Liver (tissue), 9 donors: ENCODE measurements around the gene SNCA. TPM values are rescaled to one million over a fixed set of nuclear protein-coding genes. Genes with fewer than 3 reads are reported as not detected.

Source experiments
- DNase-seq: peaks from one replicate; pipeline ENCODE4 v3.0.0-alpha.2; 2017; ENCODE audit warnings: low spot score
- H3K27ac ChIP-seq, 2 donors: one replicate each; pipeline ENCODE4 v1.7.0; 2013; ENCODE audit warnings: inconsistent platforms in 2 of 2, low read length in 2 of 2, control low read depth in 1 of 2, low read depth in 1 of 2, mild to moderate bottlenecking in 1 of 2
- H3K27me3 ChIP-seq, 4 donors: one replicate each; pipeline versions ENCODE4 v1.6.1 to v1.7.0; 2013; ENCODE audit warnings: low read length in 3 of 4, inconsistent platforms in 1 of 4, mild to moderate bottlenecking in 1 of 4, moderate library complexity in 1 of 4; ENCODE audit not compliant: control insufficient read depth in 4 of 4, insufficient read depth in 4 of 4
- H3K36me3 ChIP-seq, 4 donors: one replicate each; pipeline versions ENCODE4 v1.6.1 to v1.7.0; 2013; ENCODE audit warnings: low read length in 3 of 4, mild to moderate bottlenecking in 3 of 4, low read depth in 1 of 4, moderate library complexity in 1 of 4; ENCODE audit not compliant: control insufficient read depth in 4 of 4, insufficient read depth in 3 of 4
- H3K4me1 ChIP-seq, 4 donors: one replicate each; pipeline versions ENCODE4 v1.6.1 to v1.7.0; 2013; ENCODE audit warnings: low read length in 3 of 4, mild to moderate bottlenecking in 3 of 4, moderate library complexity in 1 of 4; ENCODE audit not compliant: control insufficient read depth in 4 of 4, insufficient read depth in 4 of 4
- H3K4me3 ChIP-seq, 3 donors: one replicate each; pipeline versions ENCODE4 v1.6.1 to v1.7.0; 2013; ENCODE audit warnings: low read length in 3 of 3, control low read depth in 1 of 3, low read depth in 1 of 3, mild to moderate bottlenecking in 1 of 3
- H3K9ac ChIP-seq, 2 donors: one replicate each; pipeline ENCODE4 v1.7.0; 2013; ENCODE audit warnings: low read length in 2 of 2, mild to moderate bottlenecking in 2 of 2, moderate library complexity in 2 of 2, control low read depth in 1 of 2, low read depth in 1 of 2
- H3K9me3 ChIP-seq, 4 donors: one replicate each; pipeline versions ENCODE4 v1.6.1 to v1.7.0; 2013; ENCODE audit warnings: low read length in 3 of 4; ENCODE audit not compliant: control insufficient read depth in 4 of 4
- ATF3 ChIP-seq: IDR thresholded peaks from 2 replicates; pipeline ENCODE4 v1.6.1; 2016; ENCODE audit warnings: antibody characterized with exemption
- CTCF ChIP-seq: fragments of 150-350 bp; IDR thresholded peaks from 2 replicates; pipeline ENCODE4 v1.5.1; 2017; ENCODE audit warnings: improper control_type of control experiment, low read depth, low read length; ENCODE audit not compliant: missing input control
- EGR1 ChIP-seq, 2 donors: IDR thresholded peaks; 2 replicates each; pipeline ENCODE4 v1.6.1; 2016 to 2018; ENCODE audit warnings: antibody characterized with exemption in 2 of 2, low read depth in 2 of 2
- FOXA1 ChIP-seq: IDR thresholded peaks from 2 replicates; pipeline ENCODE4 v1.6.1; 2016; ENCODE audit warnings: antibody characterized with exemption
- FOXA2 ChIP-seq: IDR thresholded peaks from 2 replicates; pipeline ENCODE4 v1.6.1; 2016; ENCODE audit warnings: antibody characterized with exemption
- HNF4A ChIP-seq, 2 donors: conservative IDR thresholded peaks; 2 replicates each; pipeline ENCODE4 v1.6.1; 2016; ENCODE audit warnings: antibody characterized with exemption in 2 of 2, mild to moderate bottlenecking in 2 of 2
- HNF4G ChIP-seq: IDR thresholded peaks from 2 replicates; pipeline ENCODE4 v1.6.1; 2016; ENCODE audit warnings: antibody characterized with exemption
- MAX ChIP-seq: IDR thresholded peaks from 2 replicates; pipeline ENCODE4 v1.6.1; 2016; ENCODE audit warnings: antibody characterized with exemption
- NR2F2 ChIP-seq: IDR thresholded peaks from 2 replicates; pipeline ENCODE4 v1.6.1; 2016; ENCODE audit warnings: antibody characterized with exemption
- RAD21 ChIP-seq, 2 donors: IDR thresholded peaks; 2 replicates each; pipeline ENCODE4 v1.6.1; 2016; ENCODE audit warnings: antibody characterized with exemption in 2 of 2, mild to moderate bottlenecking in 2 of 2
- REST ChIP-seq: IDR thresholded peaks from 2 replicates; pipeline ENCODE4 v1.6.1; 2016; ENCODE audit warnings: antibody characterized with exemption, mild to moderate bottlenecking
- RXRA ChIP-seq, 2 donors: IDR thresholded peaks; 2 replicates each; pipeline ENCODE4 v1.6.1; 2017 to 2018; ENCODE audit warnings: antibody characterized with exemption in 2 of 2, mild to moderate bottlenecking in 1 of 2
- SP1 ChIP-seq: IDR thresholded peaks from 2 replicates; pipeline ENCODE4 v1.6.1; 2018; ENCODE audit warnings: antibody characterized with exemption, mild to moderate bottlenecking
- TAF1 ChIP-seq: conservative IDR thresholded peaks from 2 replicates; pipeline ENCODE4 v1.6.1; 2016; ENCODE audit warnings: antibody characterized with exemption, mild to moderate bottlenecking
- YY1 ChIP-seq: IDR thresholded peaks from 2 replicates; pipeline ENCODE4 v1.6.1; 2016; ENCODE audit warnings: antibody characterized with exemption, mild to moderate bottlenecking
- ZBTB33 ChIP-seq: IDR thresholded peaks from 2 replicates; pipeline ENCODE4 v1.6.1; 2016; ENCODE audit warnings: antibody characterized with exemption
- WGBS: extraction: QIAGEN DNeasy Blood & Tissue Kit; methylation state at CpG from one replicate; pipeline ENCODE4 v1.1.7; 2013; 5-methylcytosine and 5-hydroxymethylcytosine counted together
- polyA plus RNA-seq, 2 donors: library from polyadenylated mRNA; stranded (reverse) in 1 of 2; unstranded in 1 of 2; fragments of 200-250 nt in 1 of 2; fragments of >200 nt in 1 of 2; fragmentation: Nextera tagmentation in 1 of 2; extraction: Ambion mirVana in 1 of 2; gene quantifications; one replicate each; pipeline versions ENCODE4 v1.2.1 to v1.2.3, GENCODE V29; 2013 to 2015
- total RNA-seq, 2 donors: library from RNA; depleted of rRNA; stranded (reverse); fragments of >200 nt; gene quantifications; one replicate each; pipeline ENCODE4 v1.2.3, GENCODE V29; 2014
- donor health status: healthy.
- donor health status: healthy.
- donor health status: healthy.
- donor health status: healthy.
- donor health status: healthy.

Gene SNCA
- total and polyA plus RNA-seq, 4 donors, result 0.44 to 292 (median 0.70) TPM

- Histone ChIP-seq H3K27me3 (no peaks in the 10 kb centered on the region), H3K9ac (no peak overlapping the region), H3K4me3 (no peak overlapping the region), H3K27ac (no peak overlapping the region), H3K4me1 (no peaks in the 10 kb centered on the region), H3K9me3 (no peaks in the 10 kb centered on the region), H3K36me3 (no peaks in the 10 kb centered on the region)
- 69% methylated on average over 5 of the region's 5 CpGs for WGBS
- no peak for DNase-seq
- TF ChIP-seq RAD21 (IDR thresholded peaks at IDR 0.05) (no peak), ATF3 (no peak), HNF4A (conservative IDR thresholded peaks at IDR 0.05) (no peak), ZBTB33 (no peak), NR2F2 (no peak), REST (no peak), EGR1 (IDR thresholded peaks at IDR 0.05; ENCODE audit: low read depth in 2 of 2) (no peak), YY1 (no peak), SP1 (no peak), TAF1 (no peak)
Measured at GRCh38 chr4:89863533-89863932, 26.6 kb upstream of the SNCA start.

- Histone ChIP-seq H3K36me3 (no peaks in the 10 kb centered on the region), H3K27me3 (no peaks in the 10 kb centered on the region), H3K9me3 (no peaks in the 10 kb centered on the region), H3K4me3 (no peak overlapping the region), H3K9ac (no peak overlapping the region), H3K27ac (no peak overlapping the region), H3K4me1 (no peaks in the 10 kb centered on the region)
- WGBS, result 88% methylated on average over 5 of the region's 5 CpGs
- TF ChIP-seq YY1 (no peak), MAX (no peak), RAD21 (IDR thresholded peaks at IDR 0.05) (no peak), SP1 (no peak), TAF1 (no peak)
- no peak for DNase-seq
Measured at GRCh38 chr4:89860971-89861370, 24.0 kb upstream of the SNCA start.

GRCh38 chr4:89855236-89855635 is 18.3 kb upstream of the SNCA start:
- no peak overlapping the region for H3K4me3 ChIP-seq
- H3K27ac ChIP-seq, result no peak overlapping the region
- 57% methylated on average over 3 of the region's 3 CpGs for WGBS
- H3K9me3 ChIP-seq, result no peaks in the 10 kb centered on the region
- no peaks in the 10 kb centered on the region for H3K36me3 ChIP-seq
- H3K4me1 ChIP-seq, result no peaks in the 10 kb centered on the region
- peaks cover 0 to 2% (median 0%) of the 10 kb centered on the region in 4 donors for H3K27me3 ChIP-seq
- no peak overlapping the region for H3K9ac ChIP-seq
- no peak for DNase-seq
- TF ChIP-seq TAF1 (no peak), FOXA1 (no peak), RXRA (IDR thresholded peaks at IDR 0.05) (no peak), HNF4A (conservative IDR thresholded peaks at IDR 0.05) (no peak), EGR1 (IDR thresholded peaks at IDR 0.05; ENCODE audit: low read depth in 2 of 2) (no peak), HNF4G (no peak), FOXA2 (no peak), SP1 (no peak), RAD21 (IDR thresholded peaks at IDR 0.05) (no peak), CTCF (no peak), ATF3 (no peak), NR2F2 (no peak), REST (no peak)
